ENCODE data around the gene SSTR5.
"Not testable (repeated sequence)": the region's sequence is repeated elsewhere in the genome, so short reads cannot be mapped to it uniquely, and the experiment has no call there.

Gene SSTR5

GRCh38 chr16:1081734-1082265 is 9.3 kb downstream of the SSTR5 start:
- no CpG with 5 or more reads among the region's 22 CpGs for WGBS (ENCODE audit: insufficient coverage, insufficient read length)
- no peaks in the 10 kb centered on the region; the same call in 1 of the 2 replicates for H3K36me3 ChIP-seq (ENCODE audit: control insufficient read depth, insufficient read depth, low read length)
- no peak overlapping the region for H3K27ac ChIP-seq (ENCODE audit: low read length)
- H3K4me1 ChIP-seq (ENCODE audit: control insufficient read depth, insufficient read depth, low read length), result no peaks in the 10 kb centered on the region
- no peaks in the 10 kb centered on the region for H3K27me3 ChIP-seq (ENCODE audit: control insufficient read depth, insufficient read depth, low read length)
- H3K4me3 ChIP-seq (ENCODE audit: low read length), result no peak overlapping the region
- no peak for DNase-seq (ENCODE audit: low read depth, low spot score)
- peaks cover 1% of the 10 kb centered on the region; the same call in 1 of the 2 replicates for H3K9me3 ChIP-seq (ENCODE audit: control insufficient read depth, insufficient read depth, low read length)

DNA sequence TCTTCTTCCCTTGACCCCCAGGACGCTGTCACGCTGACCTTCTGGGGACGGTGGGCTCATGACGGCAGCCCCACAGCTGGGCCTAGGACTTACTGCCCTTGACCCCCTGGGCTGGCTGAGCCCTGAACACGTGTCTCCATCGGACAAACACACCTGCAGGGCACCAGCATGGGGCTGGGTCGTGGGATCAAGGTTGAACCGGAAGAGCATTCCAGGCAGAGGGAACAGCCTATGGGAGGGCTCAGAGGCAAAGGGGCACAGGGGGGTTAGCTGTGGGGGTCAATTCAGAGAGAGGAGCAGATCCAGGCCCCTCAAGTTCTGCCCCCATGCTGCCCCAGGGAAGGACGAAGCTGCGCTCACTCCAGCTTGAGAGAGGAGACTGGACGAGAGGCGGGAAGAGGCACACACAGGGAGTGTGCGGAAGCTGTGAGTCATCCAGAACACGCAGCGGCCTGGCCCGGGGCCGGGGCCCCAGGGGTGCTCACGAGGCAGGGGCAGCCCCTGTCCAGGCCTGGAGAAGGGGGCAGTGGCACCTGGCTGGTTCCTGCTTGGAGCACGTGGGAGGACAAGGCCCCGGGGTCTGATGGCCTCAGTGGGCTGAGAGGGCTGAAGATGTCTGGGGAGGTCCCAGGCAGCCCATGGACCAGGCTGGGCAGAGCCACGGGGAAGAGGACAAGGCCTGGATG is 9.9 kb downstream of the SSTR5 start:
- peaks cover 1% of the 10 kb centered on the region; the same call in 1 of the 2 replicates for H3K9me3 ChIP-seq (ENCODE audit: control insufficient read depth, insufficient read depth, low read length)
- H3K4me3 ChIP-seq (ENCODE audit: low read length), result no peak overlapping the region
- H3K36me3 ChIP-seq (ENCODE audit: control insufficient read depth, insufficient read depth, low read length), result no peaks in the 10 kb centered on the region; the same call in 1 of the 2 replicates
- DNase-seq (ENCODE audit: low read depth, low spot score), result no peak
- no peaks in the 10 kb centered on the region for H3K4me1 ChIP-seq (ENCODE audit: control insufficient read depth, insufficient read depth, low read length)
- no peak overlapping the region for H3K27ac ChIP-seq (ENCODE audit: low read length)
- WGBS (ENCODE audit: insufficient coverage, insufficient read length), result no CpG with 5 or more reads among the region's 21 CpGs
- no peaks in the 10 kb centered on the region for H3K27me3 ChIP-seq (ENCODE audit: control insufficient read depth, insufficient read depth, low read length)

DNA sequence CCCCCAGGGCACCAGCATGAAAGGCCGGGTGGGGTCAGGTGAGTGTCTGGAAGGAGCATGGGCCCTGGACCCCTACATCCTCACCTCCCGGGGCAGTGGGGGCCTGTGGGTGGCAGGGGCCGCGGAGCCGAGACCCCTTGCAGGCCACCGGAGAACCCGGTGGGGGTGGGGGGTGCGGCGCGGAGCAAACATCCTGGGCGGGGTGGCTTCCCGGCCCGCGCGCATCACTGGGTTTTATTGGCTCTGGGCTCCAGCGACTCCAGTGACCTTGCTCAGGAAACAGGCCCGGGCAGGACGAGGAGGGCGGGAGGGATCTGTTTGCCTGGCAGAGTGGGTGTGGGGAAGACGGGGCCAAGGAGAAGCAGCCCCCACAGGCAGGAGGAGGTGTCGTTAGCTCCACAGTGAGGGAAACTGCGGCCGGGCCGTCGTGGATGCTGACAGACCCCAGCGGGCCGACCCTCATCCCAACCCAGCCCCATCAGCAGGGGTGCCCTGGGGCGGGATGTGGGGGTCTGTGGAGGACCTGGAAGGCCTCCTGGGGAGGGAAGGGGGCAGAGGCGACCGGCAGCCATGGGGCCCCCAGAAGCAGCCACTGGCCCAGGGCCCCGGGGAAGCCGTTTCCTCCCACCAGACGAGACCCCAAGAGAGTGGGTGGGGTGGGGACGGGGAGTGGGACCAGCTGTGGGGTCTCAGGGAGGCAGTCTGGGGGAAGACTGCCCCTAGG is 10.6 kb downstream of the SSTR5 start:
- no peak overlapping the region for H3K27ac ChIP-seq (ENCODE audit: low read length)
- DNase-seq (ENCODE audit: low read depth, low spot score), result no peak
- H3K4me3 ChIP-seq (ENCODE audit: low read length), result no peak overlapping the region
- no peaks in the 10 kb centered on the region; the same call in 1 of the 2 replicates for H3K36me3 ChIP-seq (ENCODE audit: control insufficient read depth, insufficient read depth, low read length)
- H3K4me1 ChIP-seq (ENCODE audit: control insufficient read depth, insufficient read depth, low read length), result no peaks in the 10 kb centered on the region
- peaks cover 1% of the 10 kb centered on the region; the same call in 1 of the 2 replicates for H3K9me3 ChIP-seq (ENCODE audit: control insufficient read depth, insufficient read depth, low read length)
- H3K27me3 ChIP-seq (ENCODE audit: control insufficient read depth, insufficient read depth, low read length), result no peaks in the 10 kb centered on the region
- WGBS (ENCODE audit: insufficient coverage, insufficient read length), result no CpG with 5 or more reads among the region's 34 CpGs

GRCh38 chr16:1084971-1085370 is 12.4 kb downstream of the SSTR5 start:
- H3K27ac ChIP-seq (ENCODE audit: low read length), result no peak overlapping the region
- no peak overlapping the region for H3K4me3 ChIP-seq (ENCODE audit: low read length)
- H3K4me1 ChIP-seq (ENCODE audit: control insufficient read depth, insufficient read depth, low read length), result no peaks in the 10 kb centered on the region
- no peaks in the 10 kb centered on the region for H3K27me3 ChIP-seq (ENCODE audit: control insufficient read depth, insufficient read depth, low read length)
- no CpG with 5 or more reads among the region's 6 CpGs for WGBS (ENCODE audit: insufficient coverage, insufficient read length)
- peaks cover 1% of the 10 kb centered on the region; the same call in 1 of the 2 replicates for H3K9me3 ChIP-seq (ENCODE audit: control insufficient read depth, insufficient read depth, low read length)
- DNase-seq (ENCODE audit: low read depth, low spot score), result no peak
- H3K36me3 ChIP-seq (ENCODE audit: control insufficient read depth, insufficient read depth, low read length), result no peaks in the 10 kb centered on the region; the same call in 1 of the 2 replicates

DNA sequence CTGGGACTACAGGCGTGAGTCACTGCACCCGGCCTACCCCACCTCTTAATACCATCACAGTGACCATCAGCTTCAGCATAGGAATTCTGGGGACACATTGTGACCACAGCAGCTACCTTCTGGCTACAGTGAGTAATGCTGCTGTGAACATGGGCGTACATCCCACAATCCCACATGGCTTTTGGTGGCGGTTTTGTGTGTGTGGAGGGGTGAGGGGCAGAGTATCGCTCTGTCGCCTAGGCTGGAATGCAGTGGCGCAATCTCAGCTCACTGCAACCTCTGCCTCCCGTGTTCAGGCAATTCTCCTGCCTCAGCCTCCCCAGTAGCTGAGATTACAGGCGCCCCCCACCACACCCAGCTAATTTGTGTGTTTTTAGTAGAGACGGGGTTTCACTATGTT is 13.9 kb downstream of the SSTR5 start:
- not testable (repeated sequence) for H3K4me1 ChIP-seq (ENCODE audit: control insufficient read depth, insufficient read depth, low read length); H3K36me3 ChIP-seq (ENCODE audit: control insufficient read depth, insufficient read depth, low read length); H3K27ac ChIP-seq (ENCODE audit: low read length); H3K27me3 ChIP-seq (ENCODE audit: control insufficient read depth, insufficient read depth, low read length); H3K4me3 ChIP-seq (ENCODE audit: low read length); DNase-seq (ENCODE audit: low read depth, low spot score); H3K9me3 ChIP-seq (ENCODE audit: control insufficient read depth, insufficient read depth, low read length)
- no CpG with 5 or more reads among the region's 10 CpGs for WGBS (ENCODE audit: insufficient coverage, insufficient read length)

DNA sequence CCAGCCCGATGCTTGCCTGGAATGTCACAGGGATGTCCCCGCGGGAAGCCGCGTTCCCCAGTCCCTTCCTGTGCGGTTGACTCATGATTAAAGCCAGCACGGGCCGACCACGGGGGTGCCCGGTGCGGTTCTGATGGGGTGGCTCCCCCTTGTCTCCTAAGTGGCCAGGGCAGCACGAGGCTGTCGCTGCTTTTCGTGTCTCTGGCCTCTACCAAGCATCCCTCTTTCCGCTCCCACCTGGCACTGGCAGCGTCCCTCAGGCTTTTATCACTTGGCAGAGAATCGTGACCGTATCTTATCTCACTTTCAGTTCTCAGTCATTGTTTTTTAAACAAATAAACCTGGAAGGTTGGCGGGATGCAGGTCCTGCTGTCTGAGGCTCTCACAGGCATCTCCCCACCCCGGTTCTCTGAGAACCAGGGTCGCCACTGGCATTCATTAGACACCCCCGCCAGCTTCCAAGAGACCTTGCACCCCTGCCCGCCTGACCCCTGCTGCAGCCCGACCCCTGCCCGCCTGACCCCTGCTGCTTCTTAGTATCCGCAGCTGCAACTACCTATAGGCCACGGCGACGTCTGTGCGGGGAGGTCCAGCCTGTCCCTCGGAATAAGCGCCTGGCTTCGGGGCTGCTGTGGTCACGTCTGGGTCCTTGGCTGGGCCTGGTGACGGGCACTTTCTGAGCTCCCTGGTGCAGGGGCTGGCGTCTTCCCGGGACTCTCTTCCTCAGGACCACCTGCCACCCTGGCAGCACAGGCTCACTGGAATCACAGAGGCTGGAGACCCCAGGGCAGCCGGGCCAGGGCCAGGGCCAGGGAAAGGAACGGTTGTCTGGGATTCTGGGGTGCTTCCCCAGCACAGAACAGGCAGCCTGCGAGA is 16.0 kb downstream of the SSTR5 start:
- Histone ChIP-seq H3K9me3 (ENCODE audit: control insufficient read depth, insufficient read depth, low read length) (peaks cover 1% of the 10 kb centered on the region; the same call in 1 of the 2 replicates), H3K4me3 (ENCODE audit: low read length) (no peak overlapping the region), H3K36me3 (ENCODE audit: control insufficient read depth, insufficient read depth, low read length) (no peaks in the 10 kb centered on the region; the same call in 1 of the 2 replicates), H3K4me1 (ENCODE audit: control insufficient read depth, insufficient read depth, low read length) (0 out of 2 replicates have a peak, but pooled peaks cover 1% of the 10 kb centered on the region), H3K27me3 (ENCODE audit: control insufficient read depth, insufficient read depth, low read length) (no peaks in the 10 kb centered on the region), H3K27ac (ENCODE audit: low read length) (no peak overlapping the region)
- no CpG with 5 or more reads among the region's 40 CpGs for WGBS (ENCODE audit: insufficient coverage, insufficient read length)
- DNase-seq (ENCODE audit: low read depth, low spot score), result no peak

GRCh38 chr16:1089439-1089821 is 16.9 kb downstream of the SSTR5 start:
- WGBS (ENCODE audit: insufficient coverage, insufficient read length), result no CpG with 5 or more reads among the region's 17 CpGs
- Histone ChIP-seq H3K27me3 (ENCODE audit: control insufficient read depth, insufficient read depth, low read length) (no peaks in the 10 kb centered on the region), H3K36me3 (ENCODE audit: control insufficient read depth, insufficient read depth, low read length) (no peaks in the 10 kb centered on the region; the same call in 1 of the 2 replicates)

DNA sequence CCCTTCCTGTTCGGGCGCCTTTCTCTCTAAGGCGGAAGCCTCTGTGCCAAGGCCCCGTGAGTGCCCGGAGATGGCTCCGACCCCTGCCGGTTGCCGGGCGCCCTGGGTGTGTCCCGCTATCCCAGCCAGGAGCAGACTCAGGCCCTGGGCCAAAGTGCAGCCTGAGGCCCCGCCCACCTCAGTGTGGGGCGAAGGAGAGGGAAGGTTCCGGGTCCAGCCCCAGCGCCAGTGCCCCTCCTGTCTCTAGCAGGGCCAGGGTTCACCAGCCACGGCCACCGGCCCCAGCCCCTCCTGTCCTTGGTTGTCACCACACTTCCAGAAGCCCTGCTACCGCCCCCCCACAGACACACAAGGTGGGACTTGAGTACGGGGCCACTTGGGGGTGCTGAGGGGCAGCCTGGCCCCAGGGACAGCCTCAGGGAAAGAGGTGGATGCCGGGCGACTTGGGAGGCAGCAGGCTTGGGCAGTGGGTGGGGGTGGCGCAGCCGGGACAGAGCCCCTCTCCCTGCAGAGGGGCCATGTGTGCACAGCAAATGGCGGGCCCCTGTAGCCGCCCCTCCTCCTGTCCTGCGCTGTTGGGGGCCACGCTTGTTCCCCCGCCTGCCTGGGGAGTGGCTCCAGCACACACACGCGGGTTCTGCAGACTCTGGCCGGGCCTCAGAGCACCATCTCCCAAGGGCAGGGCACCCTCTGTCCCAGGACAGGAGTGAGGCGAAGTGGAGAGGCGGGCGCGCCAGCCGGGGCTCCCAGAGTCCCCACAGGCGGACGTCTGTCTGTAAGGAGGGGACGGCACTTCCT is 17.5 kb downstream of the SSTR5 start:
- Histone ChIP-seq H3K27me3 (ENCODE audit: control insufficient read depth, insufficient read depth, low read length) (no peaks in the 10 kb centered on the region), H3K27ac (ENCODE audit: low read length) (no peak overlapping the region), H3K36me3 (ENCODE audit: control insufficient read depth, insufficient read depth, low read length) (no peaks in the 10 kb centered on the region; the same call in 1 of the 2 replicates), H3K4me3 (ENCODE audit: low read length) (no peak overlapping the region), H3K4me1 (ENCODE audit: control insufficient read depth, insufficient read depth, low read length) (0 out of 2 replicates have a peak, but pooled peaks cover 1% of the 10 kb centered on the region), H3K9me3 (ENCODE audit: control insufficient read depth, insufficient read depth, low read length) (peaks cover 1% of the 10 kb centered on the region; the same call in 1 of the 2 replicates)
- WGBS (ENCODE audit: insufficient coverage, insufficient read length), result no CpG with 5 or more reads among the region's 38 CpGs
- DNase-seq (ENCODE audit: low read depth, low spot score), result no peak

More at GRCh38 chr16:1089439-1089821, 16.9 kb downstream of the SSTR5 start:
- Histone ChIP-seq H3K9me3 (ENCODE audit: control insufficient read depth, insufficient read depth, low read length) (peaks cover 1% of the 10 kb centered on the region; the same call in 1 of the 2 replicates), H3K4me3 (ENCODE audit: low read length) (no peak overlapping the region), H3K27ac (ENCODE audit: low read length) (no peak overlapping the region), H3K4me1 (ENCODE audit: control insufficient read depth, insufficient read depth, low read length) (0 out of 2 replicates have a peak, but pooled peaks cover 1% of the 10 kb centered on the region)
- DNase-seq (ENCODE audit: low read depth, low spot score), result no peak
